Body of pancreas (tissue), 4 donors: ENCODE results near the gene MTX3.

ENCODE experiments used
- POLR2A ChIP-seq, 3 donors: fragments of 450-650 bp; IDR thresholded peaks; one replicate each; pipeline ENCODE4 v1.6.1; 2016; ENCODE audit warnings: antibody characterized with exemption in 3 of 3, mild to moderate bottlenecking in 2 of 3
- TF ChIP-seq, protein P1 (sequence below), 7 experiments: fragments of 450-650 bp in 4 of 7; fragments of 200-600 bp in 3 of 7; sonication (generic) in 3 of 7; IDR thresholded peaks; one replicate each; pipeline ENCODE4 v1.5.1; 2016 to 2019; ENCODE audit warnings: antibody characterized with exemption in 7 of 7

DNA sequence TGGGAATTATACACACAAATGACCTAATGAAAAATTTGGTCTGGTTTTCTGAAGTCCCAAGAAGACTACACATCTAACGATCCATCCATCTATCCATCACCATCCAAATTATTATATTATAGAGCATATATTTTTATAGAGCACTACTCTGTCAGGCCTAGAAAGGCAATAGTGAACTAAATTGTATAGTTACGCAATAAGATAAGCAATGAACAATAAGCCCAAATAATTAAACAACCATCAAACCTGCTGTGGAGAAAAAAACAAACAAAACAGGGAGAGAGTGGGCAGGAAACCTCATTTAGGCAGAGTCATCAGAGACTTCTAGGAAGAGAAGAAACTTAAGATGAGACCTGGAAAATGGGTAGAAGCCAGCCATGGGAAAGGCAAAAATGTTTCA lies 59.7 kb downstream of the MTX3 start:
- no peak for TF ChIP-seq POLR2A (IDR thresholded peaks at IDR 0.05)
- TF ChIP-seq, protein P1, sequence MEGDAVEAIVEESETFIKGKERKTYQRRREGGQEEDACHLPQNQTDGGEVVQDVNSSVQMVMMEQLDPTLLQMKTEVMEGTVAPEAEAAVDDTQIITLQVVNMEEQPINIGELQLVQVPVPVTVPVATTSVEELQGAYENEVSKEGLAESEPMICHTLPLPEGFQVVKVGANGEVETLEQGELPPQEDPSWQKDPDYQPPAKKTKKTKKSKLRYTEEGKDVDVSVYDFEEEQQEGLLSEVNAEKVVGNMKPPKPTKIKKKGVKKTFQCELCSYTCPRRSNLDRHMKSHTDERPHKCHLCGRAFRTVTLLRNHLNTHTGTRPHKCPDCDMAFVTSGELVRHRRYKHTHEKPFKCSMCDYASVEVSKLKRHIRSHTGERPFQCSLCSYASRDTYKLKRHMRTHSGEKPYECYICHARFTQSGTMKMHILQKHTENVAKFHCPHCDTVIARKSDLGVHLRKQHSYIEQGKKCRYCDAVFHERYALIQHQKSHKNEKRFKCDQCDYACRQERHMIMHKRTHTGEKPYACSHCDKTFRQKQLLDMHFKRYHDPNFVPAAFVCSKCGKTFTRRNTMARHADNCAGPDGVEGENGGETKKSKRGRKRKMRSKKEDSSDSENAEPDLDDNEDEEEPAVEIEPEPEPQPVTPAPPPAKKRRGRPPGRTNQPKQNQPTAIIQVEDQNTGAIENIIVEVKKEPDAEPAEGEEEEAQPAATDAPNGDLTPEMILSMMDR (IDR thresholded peaks at IDR 0.05) = no peak
